ENCODE data around the gene SRP9.
"Not testable (repeated sequence)": the region's sequence is repeated elsewhere in the genome, so short reads cannot be mapped to it uniquely, and the experiment has no call there.

Gene SRP9

DNA sequence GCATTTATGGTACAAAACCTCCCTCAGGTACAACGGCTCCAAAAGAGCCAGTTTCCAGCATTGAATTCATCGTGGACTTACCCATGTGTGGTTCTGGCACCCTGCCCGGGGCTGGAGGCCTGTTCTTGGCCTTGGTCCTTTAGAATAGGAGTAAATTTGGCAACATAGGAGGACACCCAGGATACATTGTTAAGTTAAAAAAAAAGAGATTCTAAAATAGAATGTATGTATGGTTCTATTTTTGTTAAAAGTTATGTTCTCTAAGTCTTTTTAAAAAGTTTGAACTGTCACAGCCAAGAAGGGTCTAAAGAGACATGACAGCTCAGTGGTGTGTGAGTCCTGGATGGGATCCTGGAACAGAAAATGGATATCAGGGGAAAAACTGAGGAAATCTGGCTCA lies 58.2 kb downstream of the SRP9 start:
- no peak for DNase-seq (ENCODE audit: low read depth in 3 of 3, low spot score in 1 of 3)

DNA sequence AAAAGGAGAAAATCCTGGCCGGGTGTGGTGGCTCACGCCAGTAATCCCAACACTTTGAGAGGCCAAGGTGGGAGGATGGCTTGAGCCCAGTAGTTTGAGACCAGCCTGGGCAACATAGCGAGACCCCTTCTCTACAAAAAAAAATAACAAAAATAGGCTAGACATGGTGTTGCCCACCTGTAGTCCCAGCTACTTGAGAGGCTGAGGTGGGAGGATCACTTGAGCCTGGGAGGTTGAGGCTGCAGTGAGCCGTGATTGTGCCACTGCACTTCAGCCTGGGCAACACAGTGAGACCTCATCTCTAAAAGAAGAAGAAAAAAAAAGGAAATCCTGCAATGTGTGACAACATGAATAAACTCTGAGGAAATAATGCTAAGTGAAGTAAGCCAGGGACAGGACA lies 58.7 kb downstream of the SRP9 start:
- not testable (repeated sequence) for DNase-seq (ENCODE audit: low read depth in 3 of 3, low spot score in 1 of 3)

DNA sequence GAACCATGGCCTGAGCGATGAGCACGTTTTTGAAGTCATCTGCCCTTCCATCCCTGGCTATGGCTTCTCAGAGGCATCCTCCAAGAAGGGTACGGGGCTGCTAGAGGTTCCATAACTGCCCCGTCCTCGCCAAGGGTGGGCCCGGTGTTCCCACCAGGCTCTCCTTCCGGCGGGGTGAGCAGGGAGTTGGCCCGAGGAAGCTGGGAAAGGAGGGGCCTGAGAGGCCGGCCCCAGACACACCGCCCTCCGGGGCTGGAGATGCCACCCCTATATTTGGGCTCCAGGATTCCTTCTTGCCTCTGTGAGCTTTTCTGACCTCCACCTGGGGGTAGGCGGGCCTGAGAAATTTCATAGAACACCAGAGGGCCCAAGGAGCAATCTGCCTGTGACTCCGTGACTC lies 61.2 kb downstream of the SRP9 start:
- DNase-seq (ENCODE audit: low read depth in 3 of 3, low spot score in 1 of 3) = no peak

Data from stimulated activated CD4-positive, alpha-beta T cell treated with anti-CD3 and anti-CD28 coated beads, TNF-alpha, amount 100 ng/mL, for 1 hour (primary cell).